Uterus (tissue), 4 donors: ENCODE results near the gene RNASET2. TPM values are rescaled to one million over a fixed set of nuclear protein-coding genes. Genes with fewer than 3 reads are reported as not detected.

Source experiments
- DNase-seq, 2 donors: peaks; one replicate each; pipeline ENCODE4 v3.0.0-alpha.2; 2019 to 2020
- H3K27ac ChIP-seq, 2 donors: fragments of 200-600 bp; sonication (generic); 1 replicate in 1 of 2; 2 replicates in 1 of 2; pipeline ENCODE4 v1.5.1; 2016 to 2018
- H3K27me3 ChIP-seq, 2 donors: fragments of 200-600 bp; sonication (generic); one replicate each; pipeline ENCODE4 v1.5.1; 2018 to 2019; ENCODE audit warnings: control low read depth in 1 of 2
- H3K36me3 ChIP-seq, 2 donors: fragments of 200-600 bp; sonication (generic); one replicate each; pipeline ENCODE4 v1.5.1; 2019; ENCODE audit warnings: control low read depth in 1 of 2
- H3K4me1 ChIP-seq, 2 donors: fragments of 200-600 bp; sonication (generic); one replicate each; pipeline ENCODE4 v1.5.1; 2018 to 2019; ENCODE audit warnings: control low read depth in 1 of 2
- H3K4me3 ChIP-seq, 2 donors: fragments of 200-600 bp; sonication (generic); 1 replicate in 1 of 2; 2 replicates in 1 of 2; pipeline ENCODE4 v1.5.1; 2018 to 2019; ENCODE audit warnings: mild to moderate bottlenecking in 1 of 2
- H3K9me3 ChIP-seq, 2 donors: fragments of 200-600 bp; sonication (generic); one replicate each; pipeline ENCODE4 v1.5.1; 2019; ENCODE audit warnings: control low read depth in 1 of 2
- POLR2A ChIP-seq, 2 donors: fragments of 450-650 bp; IDR thresholded peaks; one replicate each; pipeline ENCODE4 v1.6.1; 2016; ENCODE audit warnings: antibody characterized with exemption in 2 of 2, mild to moderate bottlenecking in 1 of 2, moderate library complexity in 1 of 2
- intact Hi-C: fragments of 100-400 bp; cut with DNase I; formaldehyde crosslinking; loops from one replicate; pipeline ENCODE4 v1.15.1; 2023; ENCODE audit warnings: low total_unique reads
- total RNA-seq, 4 donors: library from RNA; depleted of rRNA in 3 of 4; stranded (reverse); fragments of >200 nt in 3 of 4; gene quantifications; one replicate each; pipeline versions ENCODE4 v1.1.0 to v1.2.4, GENCODE V29; 2014 to 2023
- TF ChIP-seq, protein P1 (sequence below), 4 experiments: fragments of 200-600 bp in 2 of 4; fragments of 450-650 bp in 2 of 4; sonication (generic) in 2 of 4; IDR thresholded peaks; one replicate each; pipeline ENCODE4 v1.5.1; 2016 to 2019; ENCODE audit warnings: antibody characterized with exemption in 4 of 4, mild to moderate bottlenecking in 2 of 4, moderate library complexity in 1 of 4
- donor health status: DM: yes; HTN: yes; CAD: no.

RNASET2 gene
- total RNA-seq, 4 donors from 2014 or later: 22.0 to 184 (median 30.3) TPM

GRCh38 chr6:166906376-166907044 is 49.8 kb downstream of the RNASET2 start:
- no peaks in the 10 kb centered on the region for H3K9me3 ChIP-seq
- no peaks in the 10 kb centered on the region for H3K4me1 ChIP-seq
- H3K36me3 ChIP-seq: no peaks in the 10 kb centered on the region
- intact Hi-C loops: no loop called here
- no peak for TF ChIP-seq POLR2A (IDR thresholded peaks at IDR 0.05)
- TF ChIP-seq, protein P1, sequence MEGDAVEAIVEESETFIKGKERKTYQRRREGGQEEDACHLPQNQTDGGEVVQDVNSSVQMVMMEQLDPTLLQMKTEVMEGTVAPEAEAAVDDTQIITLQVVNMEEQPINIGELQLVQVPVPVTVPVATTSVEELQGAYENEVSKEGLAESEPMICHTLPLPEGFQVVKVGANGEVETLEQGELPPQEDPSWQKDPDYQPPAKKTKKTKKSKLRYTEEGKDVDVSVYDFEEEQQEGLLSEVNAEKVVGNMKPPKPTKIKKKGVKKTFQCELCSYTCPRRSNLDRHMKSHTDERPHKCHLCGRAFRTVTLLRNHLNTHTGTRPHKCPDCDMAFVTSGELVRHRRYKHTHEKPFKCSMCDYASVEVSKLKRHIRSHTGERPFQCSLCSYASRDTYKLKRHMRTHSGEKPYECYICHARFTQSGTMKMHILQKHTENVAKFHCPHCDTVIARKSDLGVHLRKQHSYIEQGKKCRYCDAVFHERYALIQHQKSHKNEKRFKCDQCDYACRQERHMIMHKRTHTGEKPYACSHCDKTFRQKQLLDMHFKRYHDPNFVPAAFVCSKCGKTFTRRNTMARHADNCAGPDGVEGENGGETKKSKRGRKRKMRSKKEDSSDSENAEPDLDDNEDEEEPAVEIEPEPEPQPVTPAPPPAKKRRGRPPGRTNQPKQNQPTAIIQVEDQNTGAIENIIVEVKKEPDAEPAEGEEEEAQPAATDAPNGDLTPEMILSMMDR (IDR thresholded peaks at IDR 0.05): no peak
- H3K27me3 ChIP-seq: no peaks in the 10 kb centered on the region
- H3K27ac ChIP-seq: no peak overlapping the region
- H3K4me3 ChIP-seq: no peak overlapping the region
- no peak for DNase-seq

DNA sequence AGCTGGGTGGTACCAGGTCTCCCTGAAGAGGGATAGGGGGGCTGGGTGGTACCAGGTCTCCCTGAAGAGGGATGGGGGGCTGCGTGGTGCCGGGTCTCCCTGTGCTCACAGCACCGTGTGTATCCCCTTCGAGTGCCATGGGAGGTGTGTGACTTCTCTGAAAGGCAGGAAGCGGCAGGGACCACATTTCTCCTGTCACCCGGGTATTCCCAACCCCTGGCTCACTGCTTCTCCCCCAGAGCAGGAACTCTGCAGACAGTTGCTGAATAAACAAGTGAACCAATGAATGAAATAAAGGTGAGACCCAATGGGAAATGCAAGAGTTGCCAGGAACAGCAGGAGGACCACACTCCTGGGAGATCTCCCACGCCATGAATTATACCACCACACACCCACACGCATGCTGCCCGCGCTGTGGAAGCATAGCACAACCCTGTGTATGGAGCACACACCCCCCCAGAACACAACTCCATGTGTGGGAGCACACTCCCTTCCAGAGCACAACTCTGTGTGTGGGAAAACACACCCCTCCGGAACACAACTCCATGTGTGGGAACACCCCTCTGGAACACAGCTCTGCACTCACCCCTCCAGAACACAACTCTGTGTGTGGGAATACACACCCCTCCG is 50.7 kb downstream of the RNASET2 start:
- no peaks in the 10 kb centered on the region for H3K4me1 ChIP-seq
- no peaks in the 10 kb centered on the region for H3K9me3 ChIP-seq
- no peak for TF ChIP-seq POLR2A (IDR thresholded peaks at IDR 0.05)
- TF ChIP-seq, protein P1 (IDR thresholded peaks at IDR 0.05): no peak
- intact Hi-C loops: no loop called here
- DNase-seq: no peak
- no peaks in the 10 kb centered on the region for H3K27me3 ChIP-seq
- no peak overlapping the region for H3K27ac ChIP-seq
- H3K36me3 ChIP-seq: no peaks in the 10 kb centered on the region
- no peak overlapping the region for H3K4me3 ChIP-seq

- Histone ChIP-seq H3K36me3 (no peaks in the 10 kb centered on the region), H3K27ac (no peak overlapping the region), H3K4me3 (no peak overlapping the region), H3K9me3 (no peaks in the 10 kb centered on the region), H3K4me1 (no peaks in the 10 kb centered on the region), H3K27me3 (no peaks in the 10 kb centered on the region)
- intact Hi-C loops: no loop called here
- DNase-seq: no peak
- TF ChIP-seq, protein P1 (IDR thresholded peaks at IDR 0.05): no peak
- TF ChIP-seq POLR2A (IDR thresholded peaks at IDR 0.05): no peak
These were observed 51.3 kb downstream of the RNASET2 start for GRCh38 chr6:166905013-166905412.

GRCh38 chr6:166904101-166904746 is 52.1 kb downstream of the RNASET2 start:
- no peak overlapping the region for H3K4me3 ChIP-seq
- H3K36me3 ChIP-seq: no peaks in the 10 kb centered on the region
- no peak overlapping the region for H3K27ac ChIP-seq
- H3K4me1 ChIP-seq: no peaks in the 10 kb centered on the region
- no peak for DNase-seq
- intact Hi-C loops: no loop called here
- H3K27me3 ChIP-seq: no peaks in the 10 kb centered on the region
- TF ChIP-seq POLR2A (IDR thresholded peaks at IDR 0.05): no peak
- TF ChIP-seq, protein P1 (IDR thresholded peaks at IDR 0.05): no peak
- no peaks in the 10 kb centered on the region for H3K9me3 ChIP-seq

GRCh38 chr6:166903500-166903899 is 52.9 kb downstream of the RNASET2 start:
- intact Hi-C loops: no loop called here
- TF ChIP-seq, protein P1 (IDR thresholded peaks at IDR 0.05): no peak
- TF ChIP-seq POLR2A (IDR thresholded peaks at IDR 0.05): no peak

More at GRCh38 chr6:166903500-166903899, 52.9 kb downstream of the RNASET2 start:
- Histone ChIP-seq H3K27me3 (no peaks in the 10 kb centered on the region), H3K27ac (no peak overlapping the region), H3K9me3 (no peaks in the 10 kb centered on the region), H3K36me3 (no peaks in the 10 kb centered on the region), H3K4me3 (no peak overlapping the region), H3K4me1 (no peaks in the 10 kb centered on the region)
- DNase-seq: no peak
